T-helper 1 cell treated with Interleukin-12 subunit alpha and Interleukin-12 subunit beta and Interleukin-4 antibody, amounts not matched to agents 30 ng/mL and 1 ng/mL, for 36 hours (primary cell): ENCODE measurements around the gene TDP1. TPM values are rescaled to one million over a fixed set of nuclear protein-coding genes. Genes with fewer than 3 reads are reported as not detected.
"Not testable (repeated sequence)": the region's sequence is repeated elsewhere in the genome, so short reads cannot be mapped to it uniquely, and the experiment has no call there.

Experiments
- intact Hi-C: fragments of 100-400 bp; cut with micrococcal nuclease; formaldehyde crosslinking; loops from one replicate; pipeline ENCODE4 v1.15.1; 2024
- total RNA-seq: library from RNA; stranded (reverse); gene quantifications from 2 replicates; pipeline ENCODE4 v1.2.3, GENCODE V29; 2022

Gene TDP1
- total RNA-seq, 1 donor from 2014 or later = 56.3 TPM

DNA sequence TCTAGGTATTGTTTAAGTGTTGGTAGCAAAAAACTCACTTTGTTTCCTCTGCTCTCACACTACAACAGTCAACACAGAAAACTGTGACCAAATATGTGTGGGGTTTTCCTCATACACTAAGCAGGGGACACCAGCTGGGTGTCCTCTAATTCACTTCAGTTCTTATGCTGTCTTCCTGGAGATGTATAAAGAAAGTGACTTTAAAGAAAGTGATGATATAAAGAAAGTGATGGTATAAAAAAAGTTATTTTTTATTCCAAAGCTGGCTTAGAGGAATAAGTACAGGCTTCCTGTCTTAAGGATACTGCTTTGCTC is 31.4 kb downstream of the TDP1 start:
- intact Hi-C loops = no loop called here

DNA sequence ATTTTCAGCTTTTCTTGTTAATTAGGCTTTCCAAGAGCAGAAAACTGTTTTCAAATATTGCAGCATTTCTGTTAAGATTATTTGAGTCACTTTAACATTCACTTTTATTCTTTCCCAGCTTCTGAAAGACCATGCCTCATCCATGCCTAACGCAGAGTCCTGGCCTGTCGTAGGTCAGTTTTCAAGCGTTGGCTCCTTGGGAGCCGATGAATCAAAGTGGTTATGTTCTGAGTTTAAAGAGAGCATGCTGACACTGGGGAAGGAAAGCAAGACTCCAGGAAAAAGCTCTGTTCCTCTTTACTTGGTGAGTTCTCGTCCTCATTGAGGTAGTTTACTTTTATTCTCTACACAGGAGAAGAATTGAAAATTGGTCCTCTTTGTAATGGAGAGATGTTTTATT is 33.1 kb downstream of the TDP1 start:
- intact Hi-C loops = no loop called here

DNA sequence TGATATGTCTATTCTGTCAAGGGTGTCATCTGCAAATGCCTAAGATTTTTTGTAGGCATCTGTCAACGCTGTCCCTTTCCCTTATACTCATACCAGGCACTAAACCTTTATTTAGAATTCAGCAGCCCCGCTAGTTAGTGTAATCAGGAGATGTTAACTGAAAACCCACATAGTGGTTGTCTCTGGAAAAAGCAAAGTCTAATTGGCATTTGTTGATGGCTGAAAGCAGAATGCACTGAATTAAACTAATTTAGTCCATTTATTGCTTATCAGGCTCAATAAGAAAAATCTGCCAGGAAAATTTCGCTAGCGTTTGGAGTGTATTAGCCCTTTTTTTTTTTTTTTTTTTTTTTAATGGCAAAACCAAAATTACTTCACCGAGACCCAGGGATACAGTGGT is 34.5 kb downstream of the TDP1 start:
- intact Hi-C loops = no loop called here

DNA sequence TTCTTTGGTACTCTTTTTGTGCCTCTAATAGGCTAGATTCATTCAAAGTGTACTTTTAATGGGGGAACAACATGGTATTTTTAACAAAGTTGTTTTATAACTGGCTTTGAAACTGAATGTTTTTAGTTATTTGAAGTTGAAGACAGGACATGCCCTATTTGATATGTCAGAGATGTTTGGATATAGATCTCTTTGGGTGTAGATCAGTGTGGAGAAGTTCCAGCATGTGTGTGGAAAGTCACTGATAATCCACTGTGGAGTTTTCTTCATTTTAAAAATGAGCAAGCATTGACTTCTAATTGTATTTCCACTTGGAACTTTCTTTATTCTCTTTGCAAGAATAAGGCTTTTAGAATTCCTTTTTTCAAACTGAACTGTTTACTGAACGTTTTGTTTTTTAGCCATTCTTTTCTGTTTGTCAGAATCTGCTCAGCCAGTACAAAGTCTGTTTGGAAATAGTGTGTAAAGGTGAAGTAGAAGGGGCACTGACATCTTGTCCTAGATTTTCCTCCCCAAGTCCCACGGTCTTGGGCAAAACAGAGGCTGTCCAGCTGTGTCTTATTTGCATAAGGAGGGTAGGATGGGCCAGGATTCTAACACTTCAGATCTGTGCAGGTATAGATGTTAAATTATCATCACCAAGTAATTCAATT is 35.0 kb downstream of the TDP1 start:
- intact Hi-C loops = no loop called here

DNA sequence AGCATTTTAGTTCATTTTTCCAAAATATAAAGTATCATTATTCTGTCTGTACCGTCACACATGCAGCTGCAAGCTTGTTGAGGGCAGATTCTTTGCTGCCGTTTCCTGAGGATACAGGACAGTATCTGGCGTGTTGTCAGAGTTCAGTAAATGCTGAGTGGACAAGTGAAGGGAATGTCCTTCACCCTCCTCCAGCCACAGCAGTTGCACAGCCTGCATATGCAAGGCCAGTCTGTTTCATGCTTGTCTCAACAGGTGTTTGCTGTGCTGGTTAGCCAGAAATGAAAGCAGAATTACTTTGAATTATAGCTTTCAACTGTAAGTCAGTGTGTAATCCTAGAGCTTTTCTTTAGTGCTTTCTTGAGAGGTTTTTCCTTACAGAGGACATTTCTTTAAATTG is 36.5 kb downstream of the TDP1 start:
- intact Hi-C loops = loop anchor here (1.0 kb wide), 1 partner anchor 18 kb away; no protein-coding TSS in a partner anchor

DNA sequence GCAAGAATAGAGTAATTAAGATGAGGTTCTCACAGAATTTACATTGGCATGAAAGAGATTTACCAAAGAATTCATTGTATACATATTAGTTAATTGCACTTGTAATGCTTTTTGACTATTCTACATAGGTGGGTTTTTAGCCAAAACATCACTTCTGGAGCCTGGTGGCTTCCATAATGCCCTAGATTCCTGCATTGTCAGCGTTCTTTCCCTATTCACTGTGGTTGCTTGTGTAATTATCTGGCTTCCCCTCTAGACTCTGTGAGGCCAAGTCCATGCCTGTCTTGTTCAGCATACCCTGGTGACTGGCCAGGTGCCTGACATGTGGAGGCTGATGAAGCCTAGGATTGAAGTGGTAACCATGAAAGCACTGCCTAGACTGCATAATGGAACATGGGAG is 41.2 kb downstream of the TDP1 start:
- intact Hi-C loops = no loop called here

DNA sequence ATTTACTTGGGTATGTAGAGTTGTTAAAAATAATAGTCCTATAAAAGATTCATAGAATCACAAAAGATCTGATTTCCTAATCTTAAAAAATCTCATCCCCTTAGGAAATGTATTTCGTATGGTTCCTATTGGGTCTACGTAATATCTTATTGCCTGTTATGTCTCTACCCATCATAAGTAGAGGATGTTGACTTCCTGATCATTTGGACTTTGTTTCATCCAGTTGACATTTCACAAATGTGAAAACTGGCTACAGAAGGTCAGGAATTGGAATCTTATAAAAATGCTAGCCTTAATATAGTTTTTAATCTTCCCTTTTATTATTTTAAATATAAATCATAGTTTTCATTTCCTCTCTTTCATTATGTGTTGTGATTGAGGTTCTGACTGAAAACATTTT is 45.2 kb downstream of the TDP1 start:
- intact Hi-C loops = no loop called here

DNA sequence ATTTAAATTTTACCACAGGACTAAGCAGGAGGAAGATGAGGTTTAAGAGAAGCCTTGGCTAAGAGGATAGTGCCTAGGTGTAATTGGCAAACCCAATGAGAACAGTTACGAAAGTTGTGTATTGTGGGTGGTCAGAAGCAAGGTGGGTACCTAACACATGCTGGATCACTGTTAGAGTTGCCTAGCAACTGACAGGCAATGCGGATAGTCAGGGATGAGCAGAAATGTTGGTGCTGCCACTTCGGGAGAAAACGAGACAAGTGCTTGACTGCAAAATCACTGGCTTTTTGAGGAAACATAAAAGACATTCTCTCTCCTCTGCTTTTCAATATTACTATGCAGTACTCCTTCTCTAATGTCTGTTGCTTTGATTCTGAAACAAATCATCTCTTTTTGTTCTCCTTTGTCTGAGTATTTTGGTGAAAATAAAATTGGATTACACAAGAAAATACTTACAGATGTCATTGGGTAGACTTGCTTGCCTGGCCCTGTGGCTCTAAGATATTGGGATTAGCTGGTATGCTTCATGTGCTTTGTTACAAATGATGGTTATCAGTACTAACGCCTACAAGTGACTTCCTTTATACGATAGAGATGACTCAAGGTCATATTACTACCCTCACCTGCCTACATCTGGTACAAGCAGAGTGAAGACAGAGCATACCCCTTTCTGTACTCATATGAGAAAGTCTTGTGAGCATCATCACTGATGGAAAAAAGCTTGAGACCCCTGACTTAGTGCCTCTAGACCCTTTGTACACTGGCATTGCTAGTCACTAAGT is 48.0 kb downstream of the TDP1 start:
- intact Hi-C loops = no loop called here

DNA sequence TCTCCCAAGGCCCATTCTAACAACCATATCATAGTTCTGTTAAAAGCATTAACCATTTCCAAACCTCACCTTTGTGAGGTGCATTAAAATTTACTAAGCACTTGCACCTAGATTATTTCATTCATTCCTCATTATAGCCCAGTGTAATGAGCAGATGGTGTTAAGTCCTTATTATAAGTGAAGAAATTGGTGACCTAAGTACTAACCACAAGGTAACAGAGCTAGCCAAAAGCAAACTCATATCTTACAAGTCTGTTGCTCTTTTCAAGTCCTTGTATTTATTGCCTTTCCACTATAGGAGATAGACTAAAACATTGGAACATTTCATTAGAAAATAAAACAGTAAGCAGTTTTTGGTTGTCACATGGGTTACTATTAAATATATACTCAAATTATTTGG is 49.7 kb downstream of the TDP1 start:
- intact Hi-C loops = no loop called here

DNA sequence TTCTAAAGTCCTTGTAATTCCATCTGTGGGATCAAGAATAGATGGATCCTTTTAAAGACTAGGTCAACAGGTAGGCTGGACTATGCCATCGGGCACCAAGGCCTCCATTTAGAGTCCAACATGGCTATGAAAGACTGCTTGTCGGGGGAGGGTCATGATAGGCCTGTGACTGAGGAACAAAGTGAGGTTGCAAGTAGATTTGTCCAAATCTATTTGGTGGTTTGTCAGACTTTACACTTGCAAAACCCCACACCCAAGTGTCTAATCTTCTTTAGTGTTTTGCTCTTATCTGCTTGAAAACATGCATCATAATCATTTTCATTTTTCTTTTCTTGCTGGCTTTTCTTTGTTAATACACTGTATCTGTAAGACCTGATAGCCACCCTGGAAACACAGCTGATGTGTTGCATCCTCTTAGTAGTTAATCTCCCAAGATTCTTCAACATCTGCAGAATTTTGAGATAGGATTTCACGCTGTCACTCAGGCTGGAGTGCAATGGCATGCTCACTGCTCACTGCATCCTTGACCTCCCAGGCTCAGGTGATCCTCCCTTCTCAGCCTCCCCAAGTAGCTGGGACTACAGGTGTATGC is 50.3 kb downstream of the TDP1 start:
- intact Hi-C loops = no loop called here

DNA sequence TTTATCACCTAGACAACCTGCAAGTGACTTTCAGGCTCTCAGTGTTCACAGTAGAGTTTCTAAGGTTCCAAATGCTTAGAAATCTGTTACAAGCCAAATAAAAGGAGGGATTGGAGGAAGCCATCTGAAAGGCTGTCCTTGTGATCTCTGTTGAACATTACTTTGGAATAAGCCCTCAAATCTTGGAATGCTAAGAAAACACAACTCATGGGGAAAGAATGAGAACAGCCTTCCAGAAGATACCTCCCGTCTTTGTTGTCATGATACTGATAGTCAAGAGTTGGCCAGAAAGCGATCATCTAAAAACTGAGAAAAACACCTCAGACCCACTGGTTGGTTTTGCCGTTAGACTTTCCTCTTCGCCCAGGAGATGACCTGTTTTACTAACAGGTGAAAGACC is 61.6 kb downstream of the TDP1 start:
- intact Hi-C loops = no loop called here

DNA sequence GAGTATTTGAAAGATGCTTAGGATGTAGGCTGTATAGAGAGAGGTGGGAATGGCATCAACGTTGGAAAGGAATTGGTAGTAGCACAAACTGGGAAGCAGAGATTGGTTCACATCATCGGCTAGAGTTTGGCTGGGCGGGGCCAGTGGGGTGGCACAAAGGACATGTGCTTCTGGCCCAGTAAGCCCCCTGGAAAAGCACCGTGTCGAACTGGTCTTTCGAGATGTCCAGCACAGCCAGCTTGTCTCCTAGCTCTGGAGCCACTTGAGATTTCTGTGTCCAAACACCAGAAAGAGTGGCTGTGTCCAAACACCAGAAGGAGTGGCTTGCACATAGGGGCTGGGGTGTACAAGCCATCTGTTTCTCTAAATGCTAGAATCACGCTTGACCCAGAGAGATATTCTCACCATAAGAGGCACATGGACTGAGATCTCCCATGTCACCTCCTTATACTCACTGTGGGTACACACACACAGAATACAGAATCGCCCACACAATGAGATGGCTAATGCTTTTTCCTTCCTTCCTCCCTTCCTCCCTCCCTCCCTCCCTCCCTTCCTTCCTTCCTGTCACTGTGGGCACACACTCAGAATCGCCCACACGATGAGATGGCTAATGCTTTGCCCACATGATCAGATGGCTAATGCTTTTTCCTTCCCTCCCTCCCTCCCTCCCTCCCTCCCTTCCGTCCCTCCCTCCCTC is 64.2 kb downstream of the TDP1 start:
- intact Hi-C loops = no loop called here

DNA sequence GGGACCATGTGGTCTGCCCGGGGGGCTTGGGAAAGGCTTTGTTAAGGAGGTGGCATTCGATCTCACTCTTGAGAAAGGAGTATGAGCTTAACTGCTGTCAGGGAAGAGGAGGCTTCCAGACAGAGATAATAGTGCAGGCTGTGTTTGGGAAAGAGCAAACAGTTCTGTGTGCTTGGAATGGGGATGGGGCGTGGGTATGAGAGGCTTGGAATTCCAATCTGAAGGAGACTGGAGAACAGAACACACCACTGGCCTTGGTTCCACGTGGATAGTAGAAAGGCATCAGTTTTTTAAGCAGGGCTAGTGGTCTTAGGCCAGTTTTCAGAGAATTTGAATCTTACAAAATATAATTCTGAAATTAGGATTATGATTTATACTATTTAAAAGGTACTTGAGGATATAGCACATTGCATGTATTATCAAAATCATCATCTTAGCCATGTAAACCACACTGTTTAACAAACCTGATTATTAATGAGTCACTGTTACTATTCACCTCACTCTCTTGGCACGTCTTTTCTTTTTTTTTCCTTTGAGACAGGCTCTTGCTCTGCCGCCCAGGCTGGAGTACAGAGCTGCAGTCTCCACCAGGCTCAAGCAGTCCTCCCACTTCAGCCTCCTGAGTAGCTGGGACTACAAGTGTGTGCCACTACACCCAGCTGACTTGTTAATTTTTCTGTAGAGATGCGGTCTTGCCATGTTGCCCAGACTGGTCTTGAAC is 67.6 kb downstream of the TDP1 start:
- intact Hi-C loops = no loop called here

DNA sequence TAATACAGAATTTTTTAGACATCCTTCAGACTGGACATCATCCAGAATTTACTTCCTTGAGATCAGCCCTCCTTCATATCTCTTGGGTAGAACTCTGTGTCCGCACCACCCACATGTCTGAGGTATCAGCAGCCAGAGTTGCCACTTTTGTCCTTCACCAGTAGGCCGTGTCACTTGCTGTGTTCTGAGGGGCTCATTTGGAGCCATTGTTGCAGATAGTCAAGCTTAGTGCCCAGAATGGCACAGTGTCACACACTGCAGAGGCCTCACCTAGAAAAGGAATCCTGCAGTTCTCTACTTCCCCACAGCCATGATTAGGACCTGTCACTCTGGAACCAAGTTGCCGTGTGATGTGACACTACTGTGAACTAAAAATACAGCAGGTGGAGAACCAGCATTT is 69.2 kb downstream of the TDP1 start:
- intact Hi-C loops = no loop called here

DNA sequence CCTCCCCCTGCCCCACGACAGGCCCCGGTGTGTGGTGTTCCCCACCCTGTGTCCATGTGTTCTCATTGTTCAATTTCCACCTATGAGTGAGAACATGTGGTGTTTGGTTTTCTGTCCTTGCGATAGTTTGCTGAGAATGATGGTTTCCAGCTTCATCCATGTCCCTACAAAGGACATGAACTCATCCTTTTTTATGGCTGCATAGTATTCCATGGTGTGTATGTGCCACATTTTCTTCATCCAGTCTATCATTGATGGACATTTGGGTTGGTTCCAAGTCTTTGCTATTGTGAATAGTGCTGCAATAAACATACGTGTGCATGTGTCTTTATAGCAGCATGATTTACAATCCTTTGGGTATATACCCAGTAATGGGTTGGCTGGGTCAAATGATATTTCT is 70.9 kb downstream of the TDP1 start:
- intact Hi-C loops = not testable (repeated sequence)

DNA sequence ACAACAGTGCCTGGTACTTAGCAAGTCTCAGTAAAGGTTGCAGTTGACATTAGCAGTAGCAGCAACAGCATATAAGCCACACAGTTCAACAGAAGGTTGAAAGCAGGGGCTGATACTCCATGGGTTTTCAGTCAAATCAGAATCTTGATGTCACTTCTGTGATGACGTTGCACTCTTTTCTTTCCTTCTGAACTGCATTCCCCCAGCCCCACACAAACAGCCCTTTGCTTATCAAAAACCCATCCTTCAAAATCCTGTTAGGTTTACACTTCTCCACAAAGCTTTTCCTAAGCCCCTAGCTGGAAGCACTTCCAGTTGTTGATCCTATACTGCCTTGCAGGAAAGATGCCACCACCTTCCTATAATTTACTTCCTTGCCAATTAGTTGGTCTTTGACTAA is 72.1 kb downstream of the TDP1 start:
- intact Hi-C loops = no loop called here

DNA sequence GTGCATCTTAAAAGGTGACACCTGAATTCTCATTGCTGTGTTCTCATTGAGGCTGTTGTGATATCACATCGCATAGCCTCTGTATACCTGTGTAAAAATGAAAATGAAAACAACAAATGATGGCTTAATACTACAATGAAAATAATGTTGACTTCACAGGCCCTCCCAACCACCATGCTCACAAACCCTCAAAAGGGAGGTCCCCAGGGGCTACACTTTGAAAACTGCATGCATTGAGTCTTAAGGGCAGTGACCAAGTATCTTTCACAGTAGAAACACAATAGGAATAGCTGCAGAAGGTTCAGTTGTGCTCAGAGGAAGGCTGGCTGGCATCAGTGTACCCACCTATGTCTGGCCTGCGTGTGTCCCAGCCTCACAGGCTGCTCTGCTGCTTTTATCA is 78.4 kb downstream of the TDP1 start:
- intact Hi-C loops = no loop called here

DNA sequence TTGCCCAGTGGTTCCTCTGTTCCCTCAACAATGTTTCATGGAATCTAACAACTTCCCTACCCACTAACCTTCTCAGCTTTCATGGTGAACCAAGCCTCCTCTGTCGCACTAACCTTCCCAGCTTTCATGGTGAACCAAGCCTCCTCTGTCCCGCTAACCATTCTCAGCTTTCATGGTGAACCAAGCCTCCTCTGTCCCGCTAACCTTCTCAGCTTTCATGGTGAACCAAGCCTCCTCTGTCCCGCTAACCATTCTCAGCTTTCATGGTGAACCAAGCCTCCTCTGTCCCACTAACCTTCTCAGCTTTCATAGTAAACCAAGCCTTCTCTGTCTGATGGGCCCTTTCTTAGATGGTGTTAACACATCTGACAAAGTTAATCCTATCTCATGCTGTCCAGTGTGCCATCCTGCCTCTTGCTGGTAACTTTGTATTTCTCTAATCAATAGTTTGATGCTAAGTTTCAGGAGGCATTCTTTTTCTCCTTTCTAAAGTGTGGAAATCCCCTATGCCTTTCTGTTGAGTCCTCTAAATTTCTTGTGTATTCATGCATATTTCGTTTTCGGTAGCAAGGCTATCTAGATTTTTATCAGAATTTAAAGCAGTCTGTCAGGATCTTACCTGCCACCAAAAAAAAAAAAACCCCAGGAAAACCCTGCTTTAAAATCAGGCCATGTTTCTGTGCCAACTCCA is 79.3 kb downstream of the TDP1 start:
- intact Hi-C loops = no loop called here

DNA sequence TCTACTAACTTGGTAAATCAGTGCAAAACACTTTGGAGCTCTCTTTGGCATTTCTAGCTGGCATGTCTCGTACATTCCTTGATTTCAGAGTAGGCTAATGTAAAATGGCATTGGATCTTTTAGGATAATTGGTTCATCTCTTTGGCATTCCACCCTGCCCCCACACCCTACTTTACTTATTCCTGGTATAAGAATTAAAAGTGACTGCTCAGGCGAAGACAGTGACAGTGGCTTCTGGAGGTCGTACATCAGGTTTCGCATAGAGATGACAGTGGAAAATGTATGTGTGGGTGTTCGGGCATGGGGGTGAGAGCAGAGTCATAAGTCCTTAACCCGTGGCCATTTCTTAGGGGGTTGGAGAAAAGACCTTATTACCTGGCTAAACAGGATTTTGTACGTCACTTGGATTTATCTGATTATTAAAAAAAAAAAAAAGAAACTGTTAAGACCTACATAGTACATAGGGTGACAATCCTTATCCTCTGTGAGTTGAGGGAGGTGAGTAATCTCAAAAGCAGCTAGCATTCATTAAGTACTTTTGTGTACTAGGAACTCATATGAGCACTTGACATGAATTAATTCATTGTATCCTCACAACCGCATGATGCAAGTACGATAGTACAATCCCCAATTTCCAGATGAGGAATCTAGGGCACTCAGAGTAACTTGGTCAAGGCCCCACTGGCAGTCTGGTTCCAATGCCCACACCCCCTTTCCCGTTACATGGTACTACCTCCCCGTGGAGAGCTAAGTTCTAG is 83.7 kb downstream of the TDP1 start:
- intact Hi-C loops = no loop called here

DNA sequence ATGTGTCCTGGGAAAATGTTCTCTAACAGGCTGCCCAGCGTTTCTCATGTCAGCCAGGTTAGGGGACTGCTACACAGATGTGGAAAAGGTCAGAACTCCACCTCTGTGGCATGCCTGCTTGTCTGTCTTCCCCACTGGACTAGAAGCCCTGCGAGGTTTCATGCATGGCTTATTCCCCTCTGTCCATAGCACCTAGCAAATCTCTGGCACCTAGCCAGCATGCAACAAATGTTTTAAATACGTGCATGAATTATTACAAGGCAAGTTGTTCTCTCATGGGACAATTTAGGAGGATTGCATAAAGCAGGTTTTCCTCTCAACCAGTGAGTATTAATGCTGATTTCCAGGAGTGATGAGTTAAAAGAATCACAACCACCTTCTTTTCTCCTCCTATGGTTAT is 84.7 kb downstream of the TDP1 start:
- intact Hi-C loops = no loop called here
